K562 (cell line): Measurements from ENCODE around the gene PRDM16. TPM values are rescaled to one million over a fixed set of nuclear protein-coding genes. Genes with fewer than 3 reads are reported as not detected.

Experiments used
- ATAC-seq: fragments of 200-7000 bp; cut with Tn5 transposase; 3 replicates; pipeline ENCODE4 v1.9.1; 2020; ENCODE audit warnings: moderate library complexity
- BruUV-seq: library from RNA; stranded (reverse); fragments of 400-500 nt; replicated peaks from 2 replicates; lab custom pipeline; 2021; lab: Mats Ljungman, UMichigan
- CTCF ChIA-PET: fragments of 300-600 bp; formaldehyde crosslinking; extraction: SDS; loops from one replicate; lab custom pipeline; 2021; ENCODE audit warnings: low intra/inter-chr PET ratio; lab: Yijun Ruan, JAX
- POLR2A ChIA-PET: fragments of 300-600, 350-650 bp; sonication (Branson Sonifier 250); formaldehyde crosslinking; extraction: SDS; loops from one replicate; lab custom pipeline; 2021; ENCODE audit warnings: antibody characterized with exemption, inconsistent platforms; lab: Yijun Ruan, JAX
- DNase-seq, 4 experiments: peaks; one replicate each; pipeline versions ENCODE4 v3.0.0 to v3.0.0-alpha.2; 2011 to 2018; ENCODE audit warnings: low spot score in 3 of 4, mixed read lengths in 3 of 4; ENCODE audit errors: extremely low read depth in 1 of 4
- FAIRE-seq: peaks from 2 replicates; lab custom pipeline; 2011; peaks lifted over from hg19 to GRCh38; lab: Jason Lieb, UNC
- H2AFZ ChIP-seq: 2 replicates; pipeline ENCODE4 v1.6.0; 2011; ENCODE audit warnings: low read depth, low read length, control low read depth, inconsistent platforms
- H3K27ac ChIP-seq: fragments of 200-600 bp; 3 replicates; pipeline ENCODE4 v1.8.0; 2011; ENCODE audit warnings: low read depth, mild to moderate bottlenecking, control low read depth, inconsistent platforms, low read length, moderate library complexity, mixed read lengths; ENCODE audit errors: extremely low read depth
- H3K27me3 ChIP-seq, 2 experiments: fragments of 300-600 bp in 1 of 2; 2 replicates in 1 of 2; 3 replicates in 1 of 2; pipeline versions ENCODE4 v1.6.0 to v1.8.0; 2011; ENCODE audit warnings: inconsistent platforms in 2 of 2, low read length in 2 of 2, mild to moderate bottlenecking in 1 of 2, mixed read lengths in 1 of 2, moderate library complexity in 1 of 2; ENCODE audit not compliant: control insufficient read depth in 2 of 2, insufficient read depth in 2 of 2
- H3K36me3 ChIP-seq: fragments of 300-600 bp; 3 replicates; pipeline ENCODE4 v1.8.0; 2011; ENCODE audit warnings: mild to moderate bottlenecking, low read length, inconsistent platforms; ENCODE audit not compliant: control insufficient read depth, insufficient read depth
- H3K4me1 ChIP-seq, 2 experiments: fragments of 200-600 bp in 1 of 2; replicated peaks in 1 of 2; 2 replicates in 1 of 2; 3 replicates in 1 of 2; pipeline versions ENCODE4 v1.5.1 to v1.8.0; 2011; ENCODE audit warnings: inconsistent platforms in 2 of 2, low read length in 2 of 2, mild to moderate bottlenecking in 1 of 2, mixed read lengths in 1 of 2, moderate library complexity in 1 of 2; ENCODE audit not compliant: control insufficient read depth in 2 of 2, insufficient read depth in 2 of 2
- H3K4me2 ChIP-seq: 2 replicates; pipeline ENCODE4 v1.6.1; 2011; ENCODE audit warnings: low read length, control low read depth, inconsistent platforms, mixed read lengths; ENCODE audit not compliant: insufficient read depth
- H3K4me3 ChIP-seq: fragments of 200-600 bp; sonication (generic), shearing (Covaris generic); 2 replicates; pipeline ENCODE4 v1.5.1; 2016; ENCODE audit warnings: control low read depth, inconsistent platforms
- H3K79me2 ChIP-seq: fragments of 200-600 bp; 3 replicates; pipeline ENCODE4 v1.8.0; 2011; ENCODE audit warnings: low read length, inconsistent platforms; ENCODE audit not compliant: control insufficient read depth, insufficient read depth
- H3K9ac ChIP-seq, 2 experiments: 2 replicates each; pipeline versions ENCODE4 v1.6.0 to v1.6.1; 2011; ENCODE audit warnings: low read depth in 2 of 2, low read length in 2 of 2, control low read depth in 1 of 2, inconsistent platforms in 1 of 2, mild to moderate bottlenecking in 1 of 2, mixed read lengths in 1 of 2; ENCODE audit not compliant: insufficient read depth in 1 of 2
- H3K9me1 ChIP-seq: one replicate; pipeline ENCODE4 v1.6.0; 2011; ENCODE audit warnings: inconsistent platforms, mild to moderate bottlenecking, low read length, moderate library complexity; ENCODE audit not compliant: control insufficient read depth, insufficient read depth
- H3K9me3 ChIP-seq: replicated peaks from 2 replicates; pipeline ENCODE4 v1.5.1; 2011; ENCODE audit warnings: low read depth, low read length, inconsistent platforms; ENCODE audit not compliant: control insufficient read depth, insufficient read depth
- H4K20me1 ChIP-seq: replicated peaks from 2 replicates; pipeline ENCODE4 v1.6.1; 2011; ENCODE audit warnings: low read length, inconsistent platforms, mixed read lengths; ENCODE audit not compliant: control insufficient read depth, insufficient read depth
- CBX2 ChIP-seq: fragments of 200-600 bp; sonication (generic); IDR thresholded peaks from one replicate; pipeline ENCODE4 v1.6.1; 2012; ENCODE audit warnings: mild to moderate bottlenecking, low read length, inconsistent platforms; ENCODE audit not compliant: insufficient read depth, poor library complexity, severe bottlenecking
- L3MBTL2 ChIP-seq: fragments of 450-650 bp; IDR thresholded peaks from 2 replicates; pipeline ENCODE4 v1.6.1; 2016; ENCODE audit warnings: mild to moderate bottlenecking, moderate library complexity
- NFE2 ChIP-seq: IDR thresholded peaks from 2 replicates; pipeline ENCODE4 v1.6.1; 2014; ENCODE audit warnings: antibody characterized with exemption, low read depth
- RHOXF2B ChIP-seq: fragments of 250-450 bp; sonication (Bioruptor Pico); conservative IDR thresholded peaks from 2 replicates; pipeline ENCODE4 v1.5.1; 2021
- TCF7L2 ChIP-seq: fragments of 150-350 bp; IDR thresholded peaks from 2 replicates; pipeline ENCODE4 v1.6.1; 2016; ENCODE audit warnings: low read depth, mild to moderate bottlenecking, low read length, moderate library complexity
- ZNF12 ChIP-seq: sonication (generic); formaldehyde crosslinking; IDR thresholded peaks from 2 replicates; pipeline ENCODE4 v1.4.0; 2020; ENCODE audit warnings: mild to moderate bottlenecking, missing genetic modification reagents
- ZNF175 ChIP-seq: fragments of 200-800 bp; sonication (Bioruptor generic); IDR thresholded peaks from 2 replicates; pipeline ENCODE4 v1.6.1; 2016; ENCODE audit warnings: low read depth, mild to moderate bottlenecking, missing genetic modification characterization, missing compliant biosample characterization
- ZNF695 ChIP-seq: fragments of 450-650 bp; formaldehyde crosslinking; IDR thresholded peaks from 2 replicates; pipeline ENCODE4 v1.4.0; 2020; ENCODE audit warnings: mild to moderate bottlenecking, moderate library complexity
- WGBS: fragments of 100-300 bp; shearing (Covaris generic); methylation state at CpG from one replicate; pipeline ENCODE4 v1.1.6; 2016; ENCODE audit warnings: low coverage, mixed read lengths; ENCODE audit not compliant: insufficient coverage; ENCODE audit errors: missing lambda C conversion rate; 5-methylcytosine and 5-hydroxymethylcytosine counted together
- in situ Hi-C: fragments of 300-500 bp; cut with MboI; formaldehyde crosslinking; loops from 4 replicates; pipeline ENCODE4 v1.15.0; 2018; ENCODE audit warnings: inconsistent platforms, mixed read lengths
- intact Hi-C: fragments of 100-400 bp; cut with micrococcal nuclease; formaldehyde crosslinking; loops from 2 replicates; pipeline ENCODE4 v1.14.2; 2022
- polyA plus RNA-seq, 8 experiments: library from polyadenylated mRNA; depleted of rRNA in 4 of 8; stranded (reverse) in 5 of 8; unstranded in 3 of 8; fragments of >200 nt; fragmentation: Nextera tagmentation in 2 of 8; fragmentation: Illumina TruSeq in 1 of 8; extraction: Ambion mirVana in 2 of 8; extraction: Trizol in 1 of 8; gene quantifications; 2 replicates each; pipeline versions ENCODE4 v1.2.1 to v1.2.3, GENCODE V29; 2011 to 2014; ENCODE audit warnings: inconsistent platforms in 1 of 8, missing spikeins in 1 of 8
- total RNA-seq, 7 experiments: library from RNA; depleted of rRNA in 6 of 7; stranded (reverse); fragments of >200 nt in 6 of 7; fragmentation: Illumina TruSeq in 2 of 7; extraction: Trizol in 2 of 7; gene quantifications; 2 replicates each; pipeline versions ENCODE4 v1.2.1 to v1.2.3, GENCODE V29; 2011 to 2021; ENCODE audit warnings: low replicate concordance in 1 of 7
- TF ChIP-seq, protein P1 (sequence below), 2 experiments: IDR thresholded peaks; 2 replicates each; pipeline ENCODE4 v1.6.1; 2011; ENCODE audit warnings: borderline replicate concordance in 1 of 2, control low read depth in 1 of 2, low read depth in 1 of 2, low read length in 1 of 2, mild to moderate bottlenecking in 1 of 2, mixed read lengths in 1 of 2, moderate library complexity in 1 of 2; ENCODE audit not compliant: insufficient read depth in 1 of 2, insufficient read length in 1 of 2, poor library complexity in 1 of 2, severe bottlenecking in 1 of 2; ENCODE audit errors: extremely low read depth in 1 of 2
- TF ChIP-seq, protein P2 (sequence below), 2 experiments: fragments of 450-650 bp in 1 of 2; IDR thresholded peaks; 2 replicates each; pipeline ENCODE4 v1.6.1; 2011 to 2017; ENCODE audit warnings: low read depth in 2 of 2, antibody characterized with exemption in 1 of 2, borderline replicate concordance in 1 of 2, low read length in 1 of 2, mild to moderate bottlenecking in 1 of 2, mixed read lengths in 1 of 2; ENCODE audit not compliant: control insufficient read depth in 1 of 2
- TF ChIP-seq, protein P3 (sequence below): sonication (generic); formaldehyde crosslinking; IDR thresholded peaks from 2 replicates; pipeline ENCODE4 v1.9.0; 2022; ENCODE audit warnings: mild to moderate bottlenecking, missing genetic modification reagents

PRDM16 gene
- total and polyA plus RNA-seq, 9 of the 15 experiments (the other 6 are each of a cell fraction or from before 2014, with no cell fraction given) = 0.10 to 0.27 TPM; not detected in 7

DNA sequence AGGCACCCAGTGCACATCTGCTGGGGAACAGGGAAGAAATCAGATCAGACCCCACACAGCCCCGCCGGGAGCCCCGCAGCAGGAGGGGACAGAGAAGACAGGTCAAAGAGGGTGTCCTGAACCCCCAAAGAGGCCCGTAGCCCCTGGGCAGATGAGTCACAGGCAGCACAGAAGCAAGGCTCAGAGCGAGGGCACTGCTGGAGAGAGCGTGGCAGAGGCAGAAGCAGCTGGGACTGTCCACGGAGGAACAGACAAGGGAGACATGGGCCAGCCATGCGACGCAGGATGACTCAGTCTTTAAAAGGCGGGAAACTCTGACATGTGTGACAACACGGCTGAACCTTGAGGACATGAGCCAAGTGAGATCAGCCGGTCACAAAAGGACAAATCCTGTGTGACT is 14.5 kb upstream of the PRDM16 start:
- 1% methylated on average over 12 of the region's 12 CpGs for WGBS
- in situ Hi-C loops = no loop called here
- no peak for FAIRE-seq
- no peak for TF ChIP-seq ZNF695
- TF ChIP-seq, protein P1, sequence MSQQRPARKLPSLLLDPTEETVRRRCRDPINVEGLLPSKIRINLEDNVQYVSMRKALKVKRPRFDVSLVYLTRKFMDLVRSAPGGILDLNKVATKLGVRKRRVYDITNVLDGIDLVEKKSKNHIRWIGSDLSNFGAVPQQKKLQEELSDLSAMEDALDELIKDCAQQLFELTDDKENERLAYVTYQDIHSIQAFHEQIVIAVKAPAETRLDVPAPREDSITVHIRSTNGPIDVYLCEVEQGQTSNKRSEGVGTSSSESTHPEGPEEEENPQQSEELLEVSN (IDR thresholded peaks at IDR 0.05; ENCODE audit: borderline replicate concordance in 1 of 2, extremely low read depth in 1 of 2, insufficient read depth in 1 of 2, insufficient read length in 1 of 2, low read depth in 1 of 2, low read length in 1 of 2, poor library complexity in 1 of 2, severe bottlenecking in 1 of 2) = peak; percentile 78 to 84
- TF ChIP-seq TCF7L2 = no peak
- TF ChIP-seq, protein P2, sequence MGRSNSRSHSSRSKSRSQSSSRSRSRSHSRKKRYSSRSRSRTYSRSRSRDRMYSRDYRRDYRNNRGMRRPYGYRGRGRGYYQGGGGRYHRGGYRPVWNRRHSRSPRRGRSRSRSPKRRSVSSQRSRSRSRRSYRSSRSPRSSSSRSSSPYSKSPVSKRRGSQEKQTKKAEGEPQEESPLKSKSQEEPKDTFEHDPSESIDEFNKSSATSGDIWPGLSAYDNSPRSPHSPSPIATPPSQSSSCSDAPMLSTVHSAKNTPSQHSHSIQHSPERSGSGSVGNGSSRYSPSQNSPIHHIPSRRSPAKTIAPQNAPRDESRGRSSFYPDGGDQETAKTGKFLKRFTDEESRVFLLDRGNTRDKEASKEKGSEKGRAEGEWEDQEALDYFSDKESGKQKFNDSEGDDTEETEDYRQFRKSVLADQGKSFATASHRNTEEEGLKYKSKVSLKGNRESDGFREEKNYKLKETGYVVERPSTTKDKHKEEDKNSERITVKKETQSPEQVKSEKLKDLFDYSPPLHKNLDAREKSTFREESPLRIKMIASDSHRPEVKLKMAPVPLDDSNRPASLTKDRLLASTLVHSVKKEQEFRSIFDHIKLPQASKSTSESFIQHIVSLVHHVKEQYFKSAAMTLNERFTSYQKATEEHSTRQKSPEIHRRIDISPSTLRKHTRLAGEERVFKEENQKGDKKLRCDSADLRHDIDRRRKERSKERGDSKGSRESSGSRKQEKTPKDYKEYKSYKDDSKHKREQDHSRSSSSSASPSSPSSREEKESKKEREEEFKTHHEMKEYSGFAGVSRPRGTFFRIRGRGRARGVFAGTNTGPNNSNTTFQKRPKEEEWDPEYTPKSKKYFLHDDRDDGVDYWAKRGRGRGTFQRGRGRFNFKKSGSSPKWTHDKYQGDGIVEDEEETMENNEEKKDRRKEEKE (IDR thresholded peaks at IDR 0.05; ENCODE audit: borderline replicate concordance in 1 of 2, control insufficient read depth in 1 of 2, low read depth in 2 of 2, low read length in 1 of 2) = no peak
- TF ChIP-seq NFE2 = peak; percentile 46
- TF ChIP-seq CBX2 = no peak
- no peak for TF ChIP-seq ZNF175 (CRISPR knock-in tag)
- TF ChIP-seq, protein P3, sequence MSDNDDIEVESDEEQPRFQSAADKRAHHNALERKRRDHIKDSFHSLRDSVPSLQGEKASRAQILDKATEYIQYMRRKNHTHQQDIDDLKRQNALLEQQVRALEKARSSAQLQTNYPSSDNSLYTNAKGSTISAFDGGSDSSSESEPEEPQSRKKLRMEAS (CRISPR knock-in tag) = no peak
- no peak for TF ChIP-seq ZNF12 (CRISPR knock-in tag)
- TF ChIP-seq RHOXF2B (CRISPR knock-in tag) = no peak
- peak; percentile 77 for TF ChIP-seq L3MBTL2

More for the DNA sequence above, 14.5 kb upstream of the PRDM16 start:
- ATAC-seq = no peak
- Histone ChIP-seq H3K9me3 (no peaks in the 10 kb centered on the region), H3K4me1 (no peaks in the 10 kb centered on the region), H3K27ac (no peak overlapping the region), H3K9me1 (no peaks in the 10 kb centered on the region), H3K9ac (no peak overlapping the region), H3K4me3 (no peak overlapping the region), H3K4me2 (no peak overlapping the region), H3K36me3 (no peaks in the 10 kb centered on the region), H3K27me3 (peaks cover 0 to 9% of the 10 kb centered on the region in 2 experiments; a peak in 1 of 5 replicates), H4K20me1 (no peaks in the 10 kb centered on the region), H3K79me2 (no peaks in the 10 kb centered on the region), H2AFZ (no peak overlapping the region)
- BruUV-seq = no TSS peak
- POLR2A ChIA-PET = no interaction called here
- intact Hi-C loops = no loop called here
- CTCF ChIA-PET = no interaction called here
- DNase-seq = no peak
